Natural killer cell (primary cell): ENCODE measurements around the gene IL21. TPM values are rescaled to one million over a fixed set of nuclear protein-coding genes. Genes with fewer than 3 reads are reported as not detected.

Experiments used
- ATAC-seq, 3 donors: fragments of 150-1000 bp in 2 of 3; fragments of 200-7000 bp in 1 of 3; cut with Tn5 transposase; 1 replicate in 1 of 3; 2 replicates in 2 of 3; pipeline ENCODE4 v1.10.0; 2021; ENCODE audit warnings: mild to moderate bottlenecking in 2 of 3, moderate library complexity in 2 of 3
- DNase-seq, 2 donors: peaks; one replicate each; pipeline versions ENCODE4 v3.0.0 to v3.0.0-alpha.2; 2013 to 2021; ENCODE audit warnings: mixed read lengths in 1 of 2
- H3K27ac ChIP-seq: one replicate; pipeline ENCODE4 v1.5.1; 2013; ENCODE audit warnings: mild to moderate bottlenecking, low read length
- H3K27me3 ChIP-seq: one replicate; pipeline ENCODE4 v1.6.1; 2013; ENCODE audit warnings: low read length; ENCODE audit not compliant: control insufficient read depth, insufficient read depth
- H3K36me3 ChIP-seq: one replicate; pipeline ENCODE4 v1.6.1; 2013; ENCODE audit warnings: low read length; ENCODE audit not compliant: control insufficient read depth, insufficient read depth
- H3K4me1 ChIP-seq: one replicate; pipeline ENCODE4 v1.6.1; 2013; ENCODE audit warnings: low read length; ENCODE audit not compliant: control insufficient read depth, insufficient read depth
- H3K4me3 ChIP-seq: one replicate; pipeline ENCODE4 v1.5.1; 2013; ENCODE audit warnings: low read length
- H3K9me3 ChIP-seq: one replicate; pipeline ENCODE4 v1.6.1; 2013; ENCODE audit warnings: low read length; ENCODE audit not compliant: control insufficient read depth, insufficient read depth
- H3K27ac Mint-ChIP-seq, 2 donors: one replicate each; pipeline ENCODE4 v1.8.0; 2022; ENCODE audit warnings: mild to moderate bottlenecking in 2 of 2, mixed read lengths in 2 of 2, moderate library complexity in 1 of 2
- H3K27me3 Mint-ChIP-seq, 2 donors: one replicate each; pipeline ENCODE4 v1.8.0; 2022; ENCODE audit warnings: low read depth in 2 of 2, mixed read lengths in 2 of 2
- H3K36me3 Mint-ChIP-seq: one replicate; pipeline ENCODE4 v1.8.0; 2022; ENCODE audit warnings: mixed read lengths
- H3K4me1 Mint-ChIP-seq, 2 donors: one replicate each; pipeline ENCODE4 v1.8.0; 2022; ENCODE audit warnings: mixed read lengths in 2 of 2
- H3K4me3 Mint-ChIP-seq: one replicate; pipeline ENCODE4 v1.8.0; 2022; ENCODE audit warnings: mild to moderate bottlenecking, moderate library complexity, mixed read lengths
- H3K9me3 Mint-ChIP-seq, 2 donors: one replicate each; pipeline ENCODE4 v1.8.0; 2022; ENCODE audit warnings: mixed read lengths in 2 of 2
- WGBS: methylation state at CpG from one replicate; pipeline ENCODE4 v1.1.7; 2013; ENCODE audit warnings: missing lambda C conversion rate; ENCODE audit not compliant: insufficient coverage; 5-methylcytosine and 5-hydroxymethylcytosine counted together
- intact Hi-C: fragments of 100-400 bp; cut with micrococcal nuclease; formaldehyde crosslinking; loops from one replicate; pipeline ENCODE4 v1.14.2; 2022
- total RNA-seq, 4 donors: library from RNA; stranded (reverse); fragments of 120-200 nt in 1 of 4; gene quantifications; one replicate each; pipeline versions ENCODE4 v1.2.3 to v1.2.4, GENCODE V29; 2013 to 2022
- TF ChIP-seq, protein P1 (sequence below): fragments of 200-600 bp; IDR thresholded peaks from one replicate; pipeline ENCODE4 v1.8.0; 2022; ENCODE audit warnings: antibody characterized with exemption

The IL21 gene
- total RNA-seq = not detected
- total RNA-seq (2013) = not detected

DNA sequence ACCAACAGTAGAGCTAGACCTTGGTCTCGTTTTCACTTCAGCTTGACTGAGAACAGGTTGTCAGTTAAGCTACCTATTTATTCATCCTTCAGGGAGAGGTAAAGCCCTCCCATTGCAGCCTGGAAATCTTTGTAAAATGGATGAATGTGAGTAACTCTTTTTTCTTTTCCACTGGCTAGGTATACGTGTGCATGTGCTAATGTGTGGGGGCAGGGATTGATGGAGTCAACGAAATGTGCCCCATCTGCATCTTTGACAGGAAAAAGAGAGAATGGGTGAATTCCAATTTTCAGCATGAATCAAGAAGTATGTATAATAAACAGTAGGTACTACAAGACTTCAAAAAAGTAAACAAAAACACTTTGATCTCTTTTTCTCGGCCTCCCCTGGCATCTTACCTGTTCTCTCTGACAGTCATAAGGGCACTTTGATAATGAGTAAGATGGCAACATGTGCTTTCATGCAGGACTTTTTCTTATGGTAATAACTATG is at the start of gene IL21:
Gene IL21, minus strand, starts transcription at position 51 of the 492 bp plus-strand sequence. CDS start 55 bp downstream, outside the sequence.
- no peaks in the 10 kb centered on the region for H3K4me1 ChIP-seq
- intact Hi-C loops = no loop called here

DNA sequence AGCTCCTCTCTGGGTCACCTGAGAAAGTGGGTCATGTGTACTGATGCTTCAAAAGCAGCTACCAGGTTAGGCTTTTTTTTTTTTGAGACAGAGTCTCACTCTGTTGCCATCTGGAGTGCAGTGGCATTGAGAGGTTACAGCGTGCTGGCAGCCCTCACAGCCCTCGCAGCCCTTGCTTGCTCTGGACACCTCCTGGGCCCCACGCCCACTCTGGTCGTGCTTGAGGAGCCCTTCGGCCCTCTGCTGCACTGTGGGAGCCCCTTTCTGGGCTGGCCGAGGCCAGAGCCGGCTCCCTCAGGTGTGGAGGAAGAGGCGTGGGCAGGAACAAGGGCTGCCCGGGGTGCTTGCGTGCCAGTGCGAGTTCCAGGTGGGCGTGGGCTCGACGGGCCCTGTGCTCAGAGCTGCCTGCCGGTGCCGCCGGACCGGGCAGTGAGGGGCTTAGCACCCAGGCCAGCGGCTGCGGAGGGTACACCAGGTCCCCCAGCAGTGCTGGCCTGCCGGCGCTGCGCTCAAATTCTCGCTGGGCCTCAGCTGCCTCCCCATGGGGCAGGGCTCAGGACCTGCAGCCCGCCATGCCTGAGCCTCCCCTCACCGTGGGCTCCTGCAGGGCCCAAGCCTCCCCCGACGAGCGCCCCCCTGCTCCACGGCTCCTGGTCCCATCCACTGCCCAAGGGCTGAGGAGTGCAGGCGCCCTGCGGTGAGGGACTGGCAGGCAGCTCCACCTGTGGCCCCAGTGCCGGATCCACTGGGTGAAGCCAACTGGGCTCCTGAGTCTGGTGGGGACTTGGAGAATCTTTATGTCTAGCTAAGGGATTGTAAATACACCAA is 49.3 kb upstream of the IL21 start:
- Histone ChIP-seq H3K4me1 (no peaks in the 10 kb centered on the region), H3K27me3 (no peaks in the 10 kb centered on the region), H3K36me3 (no peaks in the 10 kb centered on the region), H3K9me3 (no peaks in the 10 kb centered on the region), H3K27ac (no peak overlapping the region), H3K4me3 (no peak overlapping the region)
- WGBS = 91% methylated on average over 33 of the region's 33 CpGs
- Mint-ChIP-seq H3K9me3 (no peaks in the 10 kb centered on the region), H3K4me3 (no peak overlapping the region), H3K36me3 (no peaks in the 10 kb centered on the region), H3K27ac (no peak overlapping the region), H3K4me1 (no peaks in the 10 kb centered on the region), H3K27me3 (no peaks in the 10 kb centered on the region)
- intact Hi-C loops = no loop called here
- TF ChIP-seq, protein P1, sequence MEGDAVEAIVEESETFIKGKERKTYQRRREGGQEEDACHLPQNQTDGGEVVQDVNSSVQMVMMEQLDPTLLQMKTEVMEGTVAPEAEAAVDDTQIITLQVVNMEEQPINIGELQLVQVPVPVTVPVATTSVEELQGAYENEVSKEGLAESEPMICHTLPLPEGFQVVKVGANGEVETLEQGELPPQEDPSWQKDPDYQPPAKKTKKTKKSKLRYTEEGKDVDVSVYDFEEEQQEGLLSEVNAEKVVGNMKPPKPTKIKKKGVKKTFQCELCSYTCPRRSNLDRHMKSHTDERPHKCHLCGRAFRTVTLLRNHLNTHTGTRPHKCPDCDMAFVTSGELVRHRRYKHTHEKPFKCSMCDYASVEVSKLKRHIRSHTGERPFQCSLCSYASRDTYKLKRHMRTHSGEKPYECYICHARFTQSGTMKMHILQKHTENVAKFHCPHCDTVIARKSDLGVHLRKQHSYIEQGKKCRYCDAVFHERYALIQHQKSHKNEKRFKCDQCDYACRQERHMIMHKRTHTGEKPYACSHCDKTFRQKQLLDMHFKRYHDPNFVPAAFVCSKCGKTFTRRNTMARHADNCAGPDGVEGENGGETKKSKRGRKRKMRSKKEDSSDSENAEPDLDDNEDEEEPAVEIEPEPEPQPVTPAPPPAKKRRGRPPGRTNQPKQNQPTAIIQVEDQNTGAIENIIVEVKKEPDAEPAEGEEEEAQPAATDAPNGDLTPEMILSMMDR = no peak
- ATAC-seq (no peak), DNase-seq (no peak)

More for the DNA sequence above, at the start of gene IL21:
- ATAC-seq (no peak), DNase-seq (no peak)
- no peak within 1 kb of the TSS for H3K4me3 Mint-ChIP-seq
- Histone ChIP-seq H3K36me3 (no peaks in the 10 kb centered on the region), H3K9me3 (no peaks in the 10 kb centered on the region), H3K27me3 (no peaks in the 10 kb centered on the region), H3K4me3 (no peak within 1 kb of the TSS), H3K27ac (no peak within 1 kb of the TSS)
- H3K9me3 Mint-ChIP-seq = no peaks in the 10 kb centered on the region
- 71% methylated on average over 3 of the region's 4 CpGs for WGBS
- H3K4me1 Mint-ChIP-seq = no peaks in the 10 kb centered on the region
- TF ChIP-seq, protein P1 = no peak
- H3K36me3 Mint-ChIP-seq = no peaks in the 10 kb centered on the region
- H3K27me3 Mint-ChIP-seq = peaks cover 0 to 24% of the 10 kb centered on the region in 2 donors
- no peak within 1 kb of the TSS for H3K27ac Mint-ChIP-seq

DNA sequence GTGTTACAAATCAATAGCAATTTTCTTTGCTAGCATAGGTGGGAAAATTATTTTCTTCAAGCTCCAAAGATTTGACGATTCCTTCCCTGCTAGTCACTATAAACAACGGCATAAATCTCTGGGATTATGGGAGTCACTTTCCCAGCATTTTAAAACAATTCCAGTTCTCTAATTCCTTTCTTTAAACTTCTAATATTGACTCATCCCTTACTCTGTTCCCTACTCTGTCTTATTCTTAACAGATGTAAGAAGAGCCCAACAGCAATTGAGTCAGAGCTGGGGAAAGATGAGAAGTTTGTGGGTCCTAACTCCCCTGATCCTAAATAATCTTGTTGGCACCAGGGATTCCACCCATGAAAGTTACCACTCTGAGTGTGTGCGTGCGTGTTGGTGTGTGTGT is 47.4 kb upstream of the IL21 start:
- peaks cover under 1 to 2% of the 10 kb centered on the region in 2 donors for H3K27me3 Mint-ChIP-seq
- no peak overlapping the region for H3K27ac Mint-ChIP-seq
- Histone ChIP-seq H3K36me3 (no peaks in the 10 kb centered on the region), H3K4me1 (no peaks in the 10 kb centered on the region), H3K4me3 (no peak overlapping the region), H3K27ac (no peak overlapping the region), H3K27me3 (no peaks in the 10 kb centered on the region), H3K9me3 (no peaks in the 10 kb centered on the region)
- no peaks in the 10 kb centered on the region for H3K4me1 Mint-ChIP-seq
- ATAC-seq = no peak
- intact Hi-C loops = no loop called here
- H3K9me3 Mint-ChIP-seq = no peaks in the 10 kb centered on the region
- no peaks in the 10 kb centered on the region for H3K36me3 Mint-ChIP-seq
- no peak for DNase-seq
- TF ChIP-seq, protein P1 = no peak
- H3K4me3 Mint-ChIP-seq = no peak overlapping the region
- WGBS = 83% methylated on average over 4 of the region's 4 CpGs
